ENCODE data around the gene LHB.

The LHB gene

GRCh38 chr19:48982280-48982679 is 34.6 kb downstream of the LHB start:
- H3K9me2 ChIP-seq (replicated peaks; ENCODE audit: low read depth, low read length): no peaks in the 10 kb centered on the region
- no peaks in the 10 kb centered on the region for H3K79me2 ChIP-seq (ENCODE audit: insufficient read depth, low read length)
- H2AFZ ChIP-seq (ENCODE audit: low read length): no peak overlapping the region
- no peak overlapping the region for H3K9ac ChIP-seq (ENCODE audit: low read depth, low read length, poor library complexity, severe bottlenecking)
- no peaks in the 10 kb centered on the region for H4K20me1 ChIP-seq (ENCODE audit: insufficient read depth, low read length, poor library complexity, severe bottlenecking)
- H3K27me3 ChIP-seq (ENCODE audit: insufficient read depth, low read length, poor library complexity, severe bottlenecking): no peaks in the 10 kb centered on the region
- H3K36me3 ChIP-seq (ENCODE audit: insufficient read depth, low read length): no peaks in the 10 kb centered on the region; the same call in 1 of the 2 replicates
- no peak overlapping the region for H3K4me3 ChIP-seq (ENCODE audit: low read length, poor library complexity, severe bottlenecking)
- H3K4me1 ChIP-seq (ENCODE audit: insufficient read depth, low read length, poor library complexity, severe bottlenecking): no peaks in the 10 kb centered on the region
- TF ChIP-seq CTCF (conservative IDR thresholded peaks at IDR 0.05; ENCODE audit: low read length): no peak
- TF ChIP-seq EZH2phosphoT487 (IDR thresholded peaks at IDR 0.05; ENCODE audit: borderline replicate concordance): no peak
- H3F3A ChIP-seq (ENCODE audit: low read depth): no peaks in the 10 kb centered on the region
- no peak overlapping the region for H3K4me2 ChIP-seq (ENCODE audit: low read depth, low read length, poor library complexity, severe bottlenecking)
- no peaks in the 10 kb centered on the region for H3K9me3 ChIP-seq (ENCODE audit: insufficient read depth, low read depth, low read length)

- Histone ChIP-seq H4K20me1 (ENCODE audit: insufficient read depth, low read length, poor library complexity, severe bottlenecking) (no peaks in the 10 kb centered on the region), H3K9me3 (ENCODE audit: insufficient read depth, low read depth, low read length) (no peaks in the 10 kb centered on the region), H2AFZ (ENCODE audit: low read length) (no peak overlapping the region), H3K36me3 (ENCODE audit: insufficient read depth, low read length) (peaks cover 6% of the 10 kb centered on the region; the same call in 1 of the 2 replicates), H3K27me3 (ENCODE audit: insufficient read depth, low read length, poor library complexity, severe bottlenecking) (no peaks in the 10 kb centered on the region), H3K4me1 (ENCODE audit: insufficient read depth, low read length, poor library complexity, severe bottlenecking) (no peaks in the 10 kb centered on the region), H3K79me2 (ENCODE audit: insufficient read depth, low read length) (no peaks in the 10 kb centered on the region), H3F3A (ENCODE audit: low read depth) (no peaks in the 10 kb centered on the region), H3K4me3 (ENCODE audit: low read length, poor library complexity, severe bottlenecking) (no peak overlapping the region), H3K9me2 (replicated peaks; ENCODE audit: low read depth, low read length) (no peaks in the 10 kb centered on the region), H3K9ac (ENCODE audit: low read depth, low read length, poor library complexity, severe bottlenecking) (no peak overlapping the region), H3K4me2 (ENCODE audit: low read depth, low read length, poor library complexity, severe bottlenecking) (no peak overlapping the region)
- TF ChIP-seq EZH2phosphoT487 (IDR thresholded peaks at IDR 0.05; ENCODE audit: borderline replicate concordance) (no peak), CTCF (conservative IDR thresholded peaks at IDR 0.05; ENCODE audit: low read length) (no peak)
These were observed 39.8 kb downstream of the LHB start for GRCh38 chr19:48977061-48977460.

- no peak overlapping the region for H3K9ac ChIP-seq (ENCODE audit: low read depth, low read length, poor library complexity, severe bottlenecking)
- no peak overlapping the region for H3K4me3 ChIP-seq (ENCODE audit: low read length, poor library complexity, severe bottlenecking)
- H3F3A ChIP-seq (ENCODE audit: low read depth): no peaks in the 10 kb centered on the region
- peaks cover 6% of the 10 kb centered on the region; the same call in 1 of the 2 replicates for H3K36me3 ChIP-seq (ENCODE audit: insufficient read depth, low read length)
- H3K79me2 ChIP-seq (ENCODE audit: insufficient read depth, low read length): no peaks in the 10 kb centered on the region
- no peaks in the 10 kb centered on the region for H4K20me1 ChIP-seq (ENCODE audit: insufficient read depth, low read length, poor library complexity, severe bottlenecking)
- H3K4me2 ChIP-seq (ENCODE audit: low read depth, low read length, poor library complexity, severe bottlenecking): no peak overlapping the region
- H3K27me3 ChIP-seq (ENCODE audit: insufficient read depth, low read length, poor library complexity, severe bottlenecking): no peaks in the 10 kb centered on the region
- H3K9me3 ChIP-seq (ENCODE audit: insufficient read depth, low read depth, low read length): no peaks in the 10 kb centered on the region
- no peaks in the 10 kb centered on the region for H3K4me1 ChIP-seq (ENCODE audit: insufficient read depth, low read length, poor library complexity, severe bottlenecking)
- H2AFZ ChIP-seq (ENCODE audit: low read length): peak overlapping the region; percentile 15; the same call in 1 of the 2 replicates
- H3K9me2 ChIP-seq (replicated peaks; ENCODE audit: low read depth, low read length): no peaks in the 10 kb centered on the region
- TF ChIP-seq CTCF (conservative IDR thresholded peaks at IDR 0.05; ENCODE audit: low read length) (no peak), EZH2phosphoT487 (IDR thresholded peaks at IDR 0.05; ENCODE audit: borderline replicate concordance) (no peak)
These were observed 40.7 kb downstream of the LHB start for GRCh38 chr19:48975947-48976847.
